Testis (tissue), 3 donors: ENCODE results near the gene TNFAIP8. TPM values are rescaled to one million over a fixed set of nuclear protein-coding genes. Genes with fewer than 3 reads are reported as not detected.
A peak's percentile ranks its signal among the peaks of the same experiment; 100 is the strongest.
"Not testable (repeated sequence)": the region's sequence is repeated elsewhere in the genome, so short reads cannot be mapped to it uniquely, and the experiment has no call there.

Experiments
- DNase-seq: peaks from one replicate; pipeline ENCODE4 v3.0.0-alpha.2; 2019
- H3K27ac ChIP-seq, 2 donors: fragments of 200-600 bp; sonication (generic); one replicate each; pipeline ENCODE4 v1.5.1; 2019
- H3K27me3 ChIP-seq: fragments of 200-600 bp; sonication (generic); one replicate; pipeline ENCODE4 v1.5.1; 2019
- H3K36me3 ChIP-seq: fragments of 200-600 bp; sonication (generic); one replicate; pipeline ENCODE4 v1.5.1; 2017; ENCODE audit warnings: low read depth; ENCODE audit errors: missing control alignments
- H3K4me1 ChIP-seq: fragments of 200-600 bp; sonication (generic); one replicate; pipeline ENCODE4 v1.5.1; 2019
- H3K4me3 ChIP-seq, 2 donors: fragments of 200-600 bp; sonication (generic); one replicate each; pipeline ENCODE4 v1.5.1; 2017 to 2019
- H3K9me3 ChIP-seq: fragments of 200-600 bp; sonication (generic); one replicate; pipeline ENCODE4 v1.5.1; 2017
- CTCF ChIP-seq, 3 experiments: fragments of 450-650 bp in 2 of 3; fragments of 200-600 bp in 1 of 3; sonication (generic) in 1 of 3; IDR thresholded peaks; one replicate each; pipeline ENCODE4 v1.5.1; 2016 to 2019; ENCODE audit warnings: antibody characterized with exemption in 3 of 3, mild to moderate bottlenecking in 2 of 3, moderate library complexity in 1 of 3
- POLR2A ChIP-seq: fragments of 450-650 bp; IDR thresholded peaks from one replicate; pipeline ENCODE4 v1.6.1; 2017; ENCODE audit warnings: antibody characterized with exemption, mild to moderate bottlenecking, moderate library complexity
- WGBS, 2 donors: methylation state at CpG; one replicate each; pipeline ENCODE4 v1.1.5; 2018; 5-methylcytosine and 5-hydroxymethylcytosine counted together
- intact Hi-C: fragments of 100-400 bp; cut with DNase I; formaldehyde crosslinking; loops from one replicate; pipeline ENCODE4 v1.15.1; 2023; ENCODE audit warnings: low total_unique reads
- polyA plus RNA-seq: library from polyadenylated mRNA; stranded (reverse); fragments of 350-450 nt; fragmentation: Illumina TruSeq; extraction: RNeasy Lipid Tissue Mini Kit (QIAGEN cat#74804); gene quantifications from one replicate; pipeline ENCODE4 v1.2.3, GENCODE V29; 2014; ENCODE audit warnings: low read depth, low replicate concordance; ENCODE audit not compliant: insufficient read depth
- total RNA-seq, 2 donors: library from RNA; depleted of rRNA; stranded (reverse); fragments of >200 nt; gene quantifications; one replicate each; pipeline ENCODE4 v1.2.3, GENCODE V29; 2016

The TNFAIP8 gene
- total and polyA plus RNA-seq, 3 donors from 2014 or later = 6.3 to 14.0 (median 8.2) TPM

GRCh38 chr5:119428574-119428973 is 72.8 kb downstream of the TNFAIP8 start:
- not testable (repeated sequence) for H3K27me3 ChIP-seq, H3K9me3 ChIP-seq

GRCh38 chr5:119432674-119433237 is 76.9 kb downstream of the TNFAIP8 start:
- DNase-seq, intact Hi-C loops, H3K4me1 ChIP-seq, H3K9me3 ChIP-seq, H3K4me3 ChIP-seq, H3K27ac ChIP-seq, H3K27me3 ChIP-seq, H3K36me3 ChIP-seq: not testable (repeated sequence)
- 83 to 91% methylated on average over 10 of the region's 10 CpGs for WGBS, 2 donors

More at GRCh38 chr5:119428574-119428973, 72.8 kb downstream of the TNFAIP8 start:
- H3K4me1 ChIP-seq, H3K36me3 ChIP-seq, H3K27ac ChIP-seq, DNase-seq, intact Hi-C loops, H3K4me3 ChIP-seq: not testable (repeated sequence)
- 70 to 82% methylated on average over 3 of the region's 3 CpGs for WGBS, 2 donors

DNA sequence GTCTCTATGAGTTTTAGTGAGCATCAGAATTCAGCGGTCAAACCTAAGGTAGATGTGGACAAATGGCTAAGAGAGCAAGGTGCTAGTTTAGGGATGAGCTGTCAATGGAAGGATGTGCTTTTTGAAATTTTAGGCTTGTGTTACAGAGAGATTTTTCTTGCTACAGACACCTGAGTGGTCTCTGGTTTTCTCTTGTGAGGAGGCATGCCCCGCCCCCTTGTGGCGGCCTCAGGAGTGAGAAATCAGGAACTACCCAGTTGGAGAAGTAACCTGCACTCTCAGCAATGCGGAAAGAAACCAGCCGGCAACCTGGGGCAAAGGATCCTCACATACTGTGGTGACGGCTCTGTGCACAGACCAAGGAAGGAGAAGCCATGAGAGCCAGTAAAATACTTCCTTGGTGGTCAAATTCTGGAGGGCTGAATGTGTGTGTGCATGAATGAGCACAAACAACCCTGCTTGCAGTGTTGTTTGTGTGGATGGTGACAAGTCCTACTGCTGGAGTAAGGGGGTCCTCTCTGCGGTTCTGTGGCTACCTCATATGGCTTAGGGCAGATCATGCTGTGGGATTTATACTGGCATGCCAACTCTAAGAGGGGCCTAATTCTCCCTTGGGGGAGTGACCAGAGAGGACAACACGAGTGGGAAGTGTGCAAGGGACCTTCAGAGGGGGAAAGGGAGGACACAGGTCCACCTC is 79.8 kb downstream of the TNFAIP8 start:
- peak; percentile 52 for DNase-seq
- H3K27ac ChIP-seq = no peak overlapping the region
- H3K36me3 ChIP-seq = no peaks in the 10 kb centered on the region
- peak in 1 of 3 experiments; percentile 15 for TF ChIP-seq CTCF (IDR thresholded peaks at IDR 0.05)
- TF ChIP-seq POLR2A = no peak
- no peaks in the 10 kb centered on the region for H3K4me1 ChIP-seq
- no peak overlapping the region for H3K4me3 ChIP-seq
- intact Hi-C loops = no loop called here
- H3K27me3 ChIP-seq = no peaks in the 10 kb centered on the region
- WGBS, 2 donors = 57 to 79% methylated on average over 8 of the region's 8 CpGs
- H3K9me3 ChIP-seq = no peaks in the 10 kb centered on the region

DNA sequence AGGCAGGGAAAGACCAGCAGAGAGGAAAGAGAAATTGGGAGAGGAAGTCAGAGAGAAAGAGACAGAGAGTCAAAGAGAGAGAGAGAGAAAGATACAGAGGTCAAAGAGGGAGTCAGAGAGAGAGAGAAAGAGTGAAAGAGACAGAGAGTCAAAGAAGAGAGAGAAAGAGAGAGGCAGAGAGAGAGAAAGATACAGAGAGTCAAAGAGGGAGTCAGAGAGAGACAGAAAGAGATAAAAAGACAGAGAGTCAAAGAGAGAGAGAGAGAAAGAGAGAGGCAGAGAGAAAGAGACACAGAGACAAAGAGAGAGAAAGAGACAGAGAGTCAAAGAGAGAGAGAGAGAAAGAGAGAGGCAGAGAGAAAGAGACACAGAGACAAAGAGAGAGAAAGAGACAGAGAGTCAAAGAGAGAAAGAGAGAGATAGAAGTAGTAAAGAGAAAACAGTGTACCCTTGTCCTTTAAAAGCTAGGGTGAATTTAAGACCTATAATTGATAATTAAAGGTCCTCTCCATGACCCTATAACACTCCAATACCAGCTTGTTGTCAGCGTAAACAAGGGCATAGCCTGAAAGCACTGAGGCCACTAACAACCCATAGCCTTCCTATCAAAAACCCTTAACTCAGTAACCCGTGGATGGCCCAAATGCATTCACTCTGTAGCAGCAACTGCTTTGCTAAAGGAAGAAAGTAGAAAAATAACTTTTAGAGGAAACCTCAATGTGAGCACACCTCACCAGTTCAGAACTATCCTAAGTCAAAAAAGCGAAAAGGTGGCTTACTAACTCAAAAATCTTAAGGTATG is 82.2 kb downstream of the TNFAIP8 start:
- H3K4me3 ChIP-seq, H3K9me3 ChIP-seq, intact Hi-C loops, H3K4me1 ChIP-seq, H3K27me3 ChIP-seq, H3K36me3 ChIP-seq, H3K27ac ChIP-seq, DNase-seq: not testable (repeated sequence)
- 64 to 70% methylated on average over 3 of the region's 3 CpGs for WGBS, 2 donors

DNA sequence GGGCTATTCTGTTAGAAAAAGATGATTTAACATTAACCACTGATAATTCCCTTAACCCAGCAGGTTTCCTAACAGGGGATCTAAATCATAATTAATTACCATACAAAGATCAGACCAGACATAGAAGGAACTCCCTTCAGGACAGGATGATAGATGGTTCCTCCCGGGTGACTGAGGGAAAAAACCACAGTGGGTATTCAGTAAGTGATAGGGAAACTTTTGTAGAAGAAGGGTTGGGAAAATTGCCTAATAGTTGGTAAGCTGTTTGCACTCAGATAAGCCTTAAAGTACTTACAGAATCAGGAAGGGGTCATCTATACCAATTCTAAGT is 82.7 kb downstream of the TNFAIP8 start:
- H3K36me3 ChIP-seq, H3K4me3 ChIP-seq, intact Hi-C loops, DNase-seq, H3K9me3 ChIP-seq, H3K27me3 ChIP-seq, H3K27ac ChIP-seq, H3K4me1 ChIP-seq: not testable (repeated sequence)
- 24 to 50% methylated on average over 1 of the region's 1 CpG for WGBS, 2 donors

GRCh38 chr5:119439140-119439631 is 83.4 kb downstream of the TNFAIP8 start:
- H3K4me1 ChIP-seq = no peaks in the 10 kb centered on the region
- no peak overlapping the region for H3K4me3 ChIP-seq
- WGBS, 2 donors = 64 to 67% methylated on average over 6 to 8 of the region's 8 CpGs
- H3K27ac ChIP-seq = no peak overlapping the region
- DNase-seq = no peak
- TF ChIP-seq POLR2A = no peak
- no peak for TF ChIP-seq CTCF (IDR thresholded peaks at IDR 0.05)
- H3K9me3 ChIP-seq = no peaks in the 10 kb centered on the region
- no peaks in the 10 kb centered on the region for H3K27me3 ChIP-seq
- no peaks in the 10 kb centered on the region for H3K36me3 ChIP-seq
- intact Hi-C loops = no loop called here

DNA sequence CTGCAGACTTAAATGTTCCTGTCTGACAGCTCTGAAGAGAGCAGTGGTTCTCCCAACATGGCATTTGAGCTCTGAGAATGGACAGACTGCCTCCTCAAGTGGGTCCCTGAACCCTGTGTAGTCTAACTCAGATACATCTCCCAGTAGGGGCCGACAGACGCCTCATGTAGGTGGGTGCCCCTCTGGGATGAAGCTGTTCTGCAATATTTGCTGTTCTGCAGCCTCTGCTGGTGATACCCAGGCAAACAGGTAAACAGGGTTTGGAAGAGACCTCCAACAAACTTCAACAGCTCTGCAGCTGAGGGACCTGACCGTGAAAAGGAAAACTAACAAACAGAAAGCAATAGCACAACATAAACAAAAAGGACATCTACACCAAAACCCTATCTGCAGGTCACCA is 83.8 kb downstream of the TNFAIP8 start:
- WGBS, 2 donors = 82 to 96% methylated on average over 3 of the region's 3 CpGs
- DNase-seq, H3K4me3 ChIP-seq, H3K27me3 ChIP-seq, H3K4me1 ChIP-seq, intact Hi-C loops, H3K9me3 ChIP-seq, H3K27ac ChIP-seq, H3K36me3 ChIP-seq: not testable (repeated sequence)

GRCh38 chr5:119444643-119445042 is 88.8 kb downstream of the TNFAIP8 start:
- 88 to 91% methylated on average over 4 of the region's 4 CpGs for WGBS, 2 donors
- H3K27ac ChIP-seq, H3K4me3 ChIP-seq, DNase-seq, intact Hi-C loops, H3K27me3 ChIP-seq, H3K36me3 ChIP-seq, H3K9me3 ChIP-seq, H3K4me1 ChIP-seq: not testable (repeated sequence)
